Measurements from ENCODE around the gene SAAL1.

- TF ChIP-seq POLR2A (IDR thresholded peaks at IDR 0.05; ENCODE audit: borderline replicate concordance, extremely low read depth, insufficient read depth, insufficient read length) (no peak), EZH2 (IDR thresholded peaks at IDR 0.05) (no peak), REST (IDR thresholded peaks at IDR 0.05; ENCODE audit: low read depth) (no peak)
- TF ChIP-seq, protein P1, sequence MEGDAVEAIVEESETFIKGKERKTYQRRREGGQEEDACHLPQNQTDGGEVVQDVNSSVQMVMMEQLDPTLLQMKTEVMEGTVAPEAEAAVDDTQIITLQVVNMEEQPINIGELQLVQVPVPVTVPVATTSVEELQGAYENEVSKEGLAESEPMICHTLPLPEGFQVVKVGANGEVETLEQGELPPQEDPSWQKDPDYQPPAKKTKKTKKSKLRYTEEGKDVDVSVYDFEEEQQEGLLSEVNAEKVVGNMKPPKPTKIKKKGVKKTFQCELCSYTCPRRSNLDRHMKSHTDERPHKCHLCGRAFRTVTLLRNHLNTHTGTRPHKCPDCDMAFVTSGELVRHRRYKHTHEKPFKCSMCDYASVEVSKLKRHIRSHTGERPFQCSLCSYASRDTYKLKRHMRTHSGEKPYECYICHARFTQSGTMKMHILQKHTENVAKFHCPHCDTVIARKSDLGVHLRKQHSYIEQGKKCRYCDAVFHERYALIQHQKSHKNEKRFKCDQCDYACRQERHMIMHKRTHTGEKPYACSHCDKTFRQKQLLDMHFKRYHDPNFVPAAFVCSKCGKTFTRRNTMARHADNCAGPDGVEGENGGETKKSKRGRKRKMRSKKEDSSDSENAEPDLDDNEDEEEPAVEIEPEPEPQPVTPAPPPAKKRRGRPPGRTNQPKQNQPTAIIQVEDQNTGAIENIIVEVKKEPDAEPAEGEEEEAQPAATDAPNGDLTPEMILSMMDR (IDR thresholded peaks at IDR 0.05 in 2 of 3, conservative IDR thresholded peaks at IDR 0.05 in 1 of 3; ENCODE audit: borderline replicate concordance in 1 of 3, insufficient read depth in 1 of 3, low read depth in 2 of 3, low read length in 2 of 3): no peak
These were observed 11.9 kb downstream of the SAAL1 start for GRCh38 chr11:18093959-18094358.

Measured in HCT116 (cell line).